ENCODE results near the gene MAP2K6. TPM values are rescaled to one million over a fixed set of nuclear protein-coding genes. Genes with fewer than 3 reads are reported as not detected.

The MAP2K6 gene
- total RNA-seq, 2 experiments from 2014 or later, result 2.2 TPM

DNA sequence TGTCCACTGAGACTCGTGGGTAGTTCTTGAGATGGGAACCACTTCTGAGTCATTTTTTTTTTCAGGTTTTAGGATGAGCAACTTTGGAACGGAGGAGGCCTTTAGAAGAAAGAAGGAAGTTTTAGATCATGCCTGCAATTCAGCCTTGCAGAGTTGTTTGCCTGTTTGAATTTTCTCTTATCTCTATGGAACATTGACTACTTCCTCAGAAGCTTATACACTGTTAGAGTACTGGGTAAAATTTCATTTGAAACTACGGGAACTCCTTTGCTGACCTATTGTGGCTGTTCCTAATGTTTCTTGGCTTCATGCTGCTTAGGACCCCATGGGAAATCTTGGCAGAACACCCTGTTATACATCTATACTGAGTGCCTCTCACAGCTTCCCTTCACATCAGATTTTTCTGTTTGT, 70.8 kb downstream of the MAP2K6 start:
- H3K27ac Mint-ChIP-seq, result no peak overlapping the region
- ChIA-PET POLR2A (no interaction called here), CTCF (no interaction called here)
- peaks cover 4% of the 10 kb centered on the region for H3K4me1 Mint-ChIP-seq (ENCODE audit: low read depth)
- intact Hi-C loops (cut with micrococcal nuclease), result no loop called here
- no peak for DNase-seq
- no peak overlapping the region for H3K4me3 Mint-ChIP-seq
- no peaks in the 10 kb centered on the region for H3K9me3 Mint-ChIP-seq
- H3K36me3 Mint-ChIP-seq, result no peaks in the 10 kb centered on the region
- H3K27me3 Mint-ChIP-seq, result no peaks in the 10 kb centered on the region

GRCh38 chr17:69485901-69486643, 71.6 kb downstream of the MAP2K6 start:
- CTCF ChIA-PET, result no interaction called here

GRCh38 chr17:69486779-69487637, 72.5 kb downstream of the MAP2K6 start:
- Mint-ChIP-seq H3K4me3 (no peak overlapping the region), H3K36me3 (no peaks in the 10 kb centered on the region), H3K9me3 (no peaks in the 10 kb centered on the region), H3K4me1 (ENCODE audit: low read depth) (peaks cover 4% of the 10 kb centered on the region), H3K27ac (no peak overlapping the region), H3K27me3 (no peaks in the 10 kb centered on the region)
- intact Hi-C loops (cut with micrococcal nuclease), result no loop called here
- no peak for DNase-seq
- POLR2A ChIA-PET, result no interaction called here
- CTCF ChIA-PET, result no interaction called here

More at GRCh38 chr17:69485901-69486643, 71.6 kb downstream of the MAP2K6 start:
- Mint-ChIP-seq H3K9me3 (no peaks in the 10 kb centered on the region), H3K4me1 (ENCODE audit: low read depth) (peaks cover 4% of the 10 kb centered on the region), H3K4me3 (no peak overlapping the region), H3K27me3 (no peaks in the 10 kb centered on the region), H3K27ac (no peak overlapping the region), H3K36me3 (no peaks in the 10 kb centered on the region)
- intact Hi-C loops (cut with micrococcal nuclease), result no loop called here
- POLR2A ChIA-PET, result no interaction called here
- no peak for DNase-seq

GRCh38 chr17:69489313-69489712, 74.8 kb downstream of the MAP2K6 start:
- CTCF ChIA-PET, result no interaction called here
- H3K4me3 Mint-ChIP-seq, result no peak overlapping the region

GRCh38 chr17:69492410-69493071, 78.0 kb downstream of the MAP2K6 start:
- Mint-ChIP-seq H3K4me1 (ENCODE audit: low read depth) (peaks cover 4% of the 10 kb centered on the region), H3K27me3 (no peaks in the 10 kb centered on the region), H3K4me3 (no peak overlapping the region), H3K9me3 (no peaks in the 10 kb centered on the region), H3K36me3 (no peaks in the 10 kb centered on the region), H3K27ac (no peak overlapping the region)
- POLR2A ChIA-PET, result no interaction called here
- intact Hi-C loops (cut with micrococcal nuclease), result no loop called here
- CTCF ChIA-PET, result no interaction called here
- DNase-seq, result no peak

More at GRCh38 chr17:69489313-69489712, 74.8 kb downstream of the MAP2K6 start:
- H3K27me3 Mint-ChIP-seq, result no peaks in the 10 kb centered on the region
- peaks cover 4% of the 10 kb centered on the region for H3K4me1 Mint-ChIP-seq (ENCODE audit: low read depth)
- no peaks in the 10 kb centered on the region for H3K9me3 Mint-ChIP-seq
- intact Hi-C loops (cut with micrococcal nuclease), result no loop called here
- DNase-seq, result no peak
- H3K27ac Mint-ChIP-seq, result no peak overlapping the region
- no peaks in the 10 kb centered on the region for H3K36me3 Mint-ChIP-seq
- POLR2A ChIA-PET, result no interaction called here

DNA sequence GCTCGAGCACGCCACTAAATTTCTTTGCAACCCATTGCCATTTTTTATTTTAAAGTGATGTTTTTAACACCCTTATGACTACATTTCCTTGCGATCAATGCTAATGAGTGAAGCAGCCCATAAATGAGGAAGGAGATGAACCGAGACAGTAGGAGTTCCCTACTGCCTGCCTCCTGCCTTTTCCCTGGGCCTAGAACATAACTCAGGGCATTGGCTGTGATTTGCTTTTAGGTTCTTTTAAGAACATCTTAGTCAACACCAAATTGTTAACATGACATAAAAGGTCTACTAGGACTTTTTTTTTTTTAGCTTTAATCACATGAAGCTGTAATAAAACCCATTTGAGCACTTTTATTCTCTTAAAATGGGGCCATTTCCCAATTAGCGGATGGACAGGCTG, 81.3 kb downstream of the MAP2K6 start:
- H3K9me3 Mint-ChIP-seq, result no peaks in the 10 kb centered on the region
- ChIA-PET POLR2A (no interaction called here), CTCF (no interaction called here)
- no peak overlapping the region for H3K27ac Mint-ChIP-seq
- H3K36me3 Mint-ChIP-seq, result no peaks in the 10 kb centered on the region
- H3K27me3 Mint-ChIP-seq, result no peaks in the 10 kb centered on the region
- H3K4me1 Mint-ChIP-seq (ENCODE audit: low read depth), result peaks cover 4% of the 10 kb centered on the region
- H3K4me3 Mint-ChIP-seq, result no peak overlapping the region
- intact Hi-C loops (cut with micrococcal nuclease), result no loop called here
- DNase-seq, result no peak

- Mint-ChIP-seq H3K4me3 (no peak overlapping the region), H3K27me3 (no peaks in the 10 kb centered on the region), H3K27ac (no peak overlapping the region), H3K4me1 (ENCODE audit: low read depth) (peaks cover 4% of the 10 kb centered on the region), H3K36me3 (no peaks in the 10 kb centered on the region), H3K9me3 (no peaks in the 10 kb centered on the region)
- intact Hi-C loops (cut with micrococcal nuclease), result no loop called here
- no peak for DNase-seq
- POLR2A ChIA-PET, result interaction anchor here (0.6 kb wide), 1 partner anchor 290 kb away, joined by 4 read pairs; no protein-coding TSS in a partner anchor
- CTCF ChIA-PET, result no interaction called here
These were observed 82.7 kb downstream of the MAP2K6 start for GRCh38 chr17:69497161-69497560.

DNA sequence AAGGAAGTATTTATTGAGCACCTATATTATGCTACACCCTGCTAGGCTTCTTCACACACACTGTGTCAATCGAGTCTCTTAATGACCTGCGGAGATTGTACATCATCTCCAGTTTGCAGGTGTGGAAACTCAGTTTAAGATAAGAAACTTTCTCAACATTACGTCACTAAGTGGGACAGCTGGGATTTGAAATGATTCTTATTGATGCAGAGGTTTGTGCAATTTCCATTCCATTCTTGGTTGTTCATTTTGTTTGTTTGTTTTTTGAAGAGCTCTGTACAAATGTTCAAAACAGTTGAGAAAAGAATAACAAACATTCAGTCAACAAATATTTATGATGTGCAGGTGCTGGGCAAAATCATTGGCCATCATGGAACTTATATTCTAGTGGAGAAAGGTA, 84.8 kb downstream of the MAP2K6 start:
- H3K36me3 Mint-ChIP-seq, result no peaks in the 10 kb centered on the region
- no peaks in the 10 kb centered on the region for H3K9me3 Mint-ChIP-seq
- no peaks in the 10 kb centered on the region for H3K27me3 Mint-ChIP-seq
- no peak overlapping the region for H3K27ac Mint-ChIP-seq
- CTCF ChIA-PET, result no interaction called here
- DNase-seq, result no peak
- intact Hi-C loops (cut with micrococcal nuclease), result no loop called here
- no peak overlapping the region for H3K4me3 Mint-ChIP-seq
- POLR2A ChIA-PET, result no interaction called here
- peaks cover 4% of the 10 kb centered on the region for H3K4me1 Mint-ChIP-seq (ENCODE audit: low read depth)

DNA sequence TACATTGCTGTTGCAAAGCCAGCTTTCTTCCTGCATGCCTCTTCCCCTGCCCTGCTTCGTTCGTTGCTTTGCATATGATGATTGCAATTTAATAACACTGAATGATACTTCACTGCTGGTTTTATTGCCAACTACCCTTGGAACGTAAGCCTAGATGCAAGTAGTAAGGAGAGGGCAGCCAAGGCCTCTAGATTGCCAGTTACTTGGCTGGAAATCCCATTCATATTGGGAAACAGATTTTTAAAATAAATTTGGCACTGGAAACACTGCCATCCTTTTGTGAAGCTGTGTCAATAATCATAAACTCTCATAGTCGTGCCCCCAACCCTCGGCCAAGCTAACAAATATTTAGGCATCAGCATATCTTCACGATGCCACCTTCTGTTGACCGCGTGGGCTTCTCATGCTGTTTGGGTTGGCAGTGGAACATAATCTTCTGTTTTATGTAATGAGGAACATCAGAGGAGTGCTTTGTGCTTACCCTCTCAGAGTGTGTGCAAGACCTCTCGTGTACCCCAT, 86.5 kb downstream of the MAP2K6 start:
- POLR2A ChIA-PET, result no interaction called here
- intact Hi-C loops (cut with micrococcal nuclease), result no loop called here
- CTCF ChIA-PET, result interaction anchor here (1.0 kb wide), 1 partner anchor 21 kb away, joined by 5 read pairs; no protein-coding TSS in a partner anchor

GRCh38 chr17:69501591-69502468, 87.3 kb downstream of the MAP2K6 start:
- Mint-ChIP-seq H3K36me3 (peaks cover 7% of the 10 kb centered on the region), H3K4me1 (ENCODE audit: low read depth) (peaks cover 2% of the 10 kb centered on the region), H3K27me3 (no peaks in the 10 kb centered on the region), H3K9me3 (no peaks in the 10 kb centered on the region), H3K27ac (no peak overlapping the region), H3K4me3 (no peak overlapping the region)
- DNase-seq, result no peak
- CTCF ChIA-PET, result no interaction called here
- POLR2A ChIA-PET, result no interaction called here
- intact Hi-C loops (cut with micrococcal nuclease), result no loop called here

More for the DNA sequence above, 86.5 kb downstream of the MAP2K6 start:
- H3K4me1 Mint-ChIP-seq (ENCODE audit: low read depth), result peaks cover 4% of the 10 kb centered on the region
- H3K27me3 Mint-ChIP-seq, result no peaks in the 10 kb centered on the region
- H3K36me3 Mint-ChIP-seq, result peaks cover 2% of the 10 kb centered on the region
- no peak overlapping the region for H3K27ac Mint-ChIP-seq
- DNase-seq, result no peak
- H3K4me3 Mint-ChIP-seq, result no peak overlapping the region
- H3K9me3 Mint-ChIP-seq, result no peaks in the 10 kb centered on the region

DNA sequence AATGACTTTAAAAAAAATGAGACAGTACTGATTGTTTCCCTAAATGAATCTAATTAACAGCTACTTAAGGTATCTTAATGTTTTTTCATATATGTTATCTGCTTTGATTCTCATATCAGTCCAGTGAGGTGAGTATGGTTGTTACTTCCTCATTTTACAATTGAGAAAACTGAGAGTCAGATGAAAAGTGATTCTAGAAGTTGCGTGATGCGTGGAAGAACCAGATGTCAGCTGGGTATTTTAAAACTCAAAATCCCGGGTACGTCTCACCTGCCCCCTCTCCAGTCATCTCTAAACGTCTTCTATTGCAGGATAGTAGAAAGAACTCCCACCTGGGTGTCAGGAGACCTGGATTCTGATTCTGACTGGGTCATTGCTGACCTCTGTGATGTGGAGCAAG, 89.2 kb downstream of the MAP2K6 start:
- H3K9me3 Mint-ChIP-seq, result no peaks in the 10 kb centered on the region
- ChIA-PET POLR2A (no interaction called here), CTCF (no interaction called here)
- H3K4me1 Mint-ChIP-seq (ENCODE audit: low read depth), result no peaks in the 10 kb centered on the region
- H3K27ac Mint-ChIP-seq, result no peak overlapping the region
- intact Hi-C loops (cut with micrococcal nuclease), result no loop called here
- no peak overlapping the region for H3K4me3 Mint-ChIP-seq
- peaks cover 12% of the 10 kb centered on the region for H3K36me3 Mint-ChIP-seq
- DNase-seq, result no peak
- no peaks in the 10 kb centered on the region for H3K27me3 Mint-ChIP-seq
